Medulla oblongata (tissue), 1 donor: ENCODE data around the gene DOC2A.
A peak's percentile ranks its signal among the peaks of the same experiment; 100 is the strongest.
"Not testable (repeated sequence)": the region's sequence is repeated elsewhere in the genome, so short reads cannot be mapped to it uniquely, and the experiment has no call there.

Experiments used
- DNase-seq: peaks from one replicate; pipeline ENCODE4 v3.0.0-alpha.2; 2015; ENCODE audit errors: extremely low spot score

DOC2A gene

GRCh38 chr16:29972992-29973383 lies 37.8 kb downstream of the DOC2A start:
- no peak for DNase-seq

GRCh38 chr16:29972500-29972899 lies 38.3 kb downstream of the DOC2A start:
- DNase-seq = no peak

- DNase-seq = no peak
These were observed 39.5 kb downstream of the DOC2A start for GRCh38 chr16:29971304-29971703.

- no peak for DNase-seq
These were observed 42.6 kb downstream of the DOC2A start for GRCh38 chr16:29968205-29968604.

- no peak for DNase-seq
These were observed 47.6 kb downstream of the DOC2A start for GRCh38 chr16:29963021-29963743.

- peak; percentile 57 for DNase-seq
These were observed 48.4 kb downstream of the DOC2A start for GRCh38 chr16:29962344-29962994.

GRCh38 chr16:29961479-29962343 lies 49.1 kb downstream of the DOC2A start, which contains the start of gene TMEM219:
TMEM219 (plus strand) TSS chr16:29962079; CDS start chr16:29963144, 1,065 bp downstream.
- DNase-seq = peak; percentile 95

GRCh38 chr16:29961127-29961478 lies 49.7 kb downstream of the DOC2A start:
- no peak for DNase-seq

GRCh38 chr16:29959821-29960220 lies 51.0 kb downstream of the DOC2A start:
- DNase-seq = not testable (repeated sequence)

- no peak for DNase-seq
These were observed 51.5 kb downstream of the DOC2A start for GRCh38 chr16:29959293-29959692.

- DNase-seq = no peak
These were observed 52.1 kb downstream of the DOC2A start for GRCh38 chr16:29958756-29959155.
